DMS 273 (cell line): ENCODE data around the gene CSPG4.

Source experiments
- DNase-seq: peaks from one replicate; lab custom pipeline; 2025; ENCODE audit not compliant: unreplicated experiment; lab: John Stamatoyannopoulos, UW

Gene CSPG4

GRCh38 chr15:75671730-75672602, 40.7 kb downstream of the CSPG4 start:
- DNase-seq, result peak; percentile 18

DNA sequence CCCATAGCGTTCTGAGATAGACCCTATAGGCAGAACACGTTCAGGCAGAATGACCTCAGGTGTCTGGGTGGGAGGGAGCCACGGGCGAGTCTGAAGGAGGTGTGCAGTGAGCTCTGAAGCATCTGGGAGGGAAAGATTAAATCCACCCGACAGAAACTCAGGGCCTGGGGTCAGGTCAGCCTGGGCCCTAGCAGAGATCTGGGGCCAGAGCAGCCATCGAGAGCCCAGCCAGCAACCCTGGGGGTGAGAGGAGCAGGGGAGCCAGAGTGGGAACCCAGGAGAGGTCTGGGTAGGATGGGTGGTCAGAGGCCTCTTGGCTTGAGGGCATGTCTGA, 42.8 kb downstream of the CSPG4 start:
- no peak for DNase-seq

DNA sequence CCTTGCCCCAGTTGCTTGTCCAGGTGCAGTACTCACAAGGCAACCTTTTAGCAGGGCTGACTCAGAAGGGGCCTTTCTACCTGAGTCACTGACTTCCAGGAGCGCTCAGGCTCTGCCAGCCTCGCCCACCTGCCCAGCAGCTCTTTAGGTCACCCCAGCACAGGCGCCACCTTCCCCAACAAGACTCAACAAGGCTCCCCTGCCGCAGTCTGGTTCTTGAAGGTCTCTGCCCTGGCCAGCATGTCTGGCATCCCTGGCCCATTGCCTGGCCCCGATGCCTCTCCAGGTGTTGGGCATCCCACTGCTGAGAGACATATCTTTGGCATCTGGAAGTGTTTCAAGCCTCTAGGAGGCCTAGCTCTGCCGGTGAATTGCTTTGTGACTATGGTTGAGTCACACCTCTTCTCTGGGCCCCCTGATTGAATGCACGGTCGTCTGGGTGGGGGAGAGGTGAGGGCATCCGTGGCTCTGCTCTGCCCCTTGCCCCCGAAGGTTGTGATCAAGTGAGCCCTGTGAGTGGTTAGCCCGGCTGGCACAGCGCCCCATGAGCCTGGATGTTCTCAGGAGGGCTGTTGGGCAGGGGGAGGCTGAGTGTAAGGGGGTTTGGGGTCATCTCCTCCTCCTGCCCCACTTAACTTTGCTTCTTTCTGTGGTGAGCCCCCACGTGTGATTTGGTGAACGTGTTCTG, 43.3 kb downstream of the CSPG4 start:
- DNase-seq, result no peak

- DNase-seq, result peak; percentile 40
Observed at GRCh38 chr15:75666823-75667501, 45.7 kb downstream of the CSPG4 start.

DNA sequence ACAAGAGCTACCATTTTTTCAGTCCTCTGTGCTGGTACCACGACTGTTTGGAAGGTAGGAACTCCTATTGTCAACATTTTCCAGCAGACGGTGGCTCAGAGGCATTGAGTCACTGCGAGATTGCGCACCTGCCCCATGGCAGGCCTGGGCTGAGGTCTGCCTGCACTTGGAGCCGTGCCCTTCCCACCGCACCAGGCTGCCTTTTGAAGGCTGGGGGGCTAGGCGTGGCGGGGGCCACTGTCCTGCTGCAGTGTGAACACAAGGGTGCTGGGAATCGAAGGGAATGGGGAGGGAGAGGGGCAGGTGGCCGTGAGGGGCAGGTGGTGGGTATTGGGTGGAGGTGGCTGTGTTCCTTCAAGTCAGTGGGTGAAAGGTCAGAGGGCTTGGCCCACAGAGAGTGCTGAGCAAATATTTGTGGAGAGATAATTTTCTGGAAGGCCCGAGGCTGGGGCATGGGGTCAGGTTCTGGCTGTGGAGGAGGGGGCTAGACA, 48.7 kb downstream of the CSPG4 start:
- no peak for DNase-seq

- DNase-seq, result peak; percentile 58
Observed at GRCh38 chr15:75662823-75663519, 49.7 kb downstream of the CSPG4 start.

DNA sequence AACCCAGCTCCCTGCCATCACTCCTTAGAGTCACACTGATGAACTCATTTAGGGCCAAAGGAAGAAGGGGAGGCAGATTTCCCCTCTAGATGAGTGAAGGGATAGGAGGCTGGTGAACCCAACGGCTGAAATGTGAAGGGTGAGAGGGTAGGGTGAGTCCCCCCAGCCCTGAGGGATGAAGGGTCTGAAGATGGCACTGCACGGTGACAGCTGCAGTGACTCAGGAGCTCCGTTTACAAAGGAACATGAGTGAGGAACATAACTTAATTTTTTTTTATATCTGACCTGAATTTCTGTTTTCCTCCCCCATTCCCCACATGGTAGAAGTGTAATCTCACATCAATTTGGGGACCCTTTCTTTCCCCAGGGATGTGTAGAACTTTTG, 50.9 kb downstream of the CSPG4 start:
- no peak for DNase-seq

GRCh38 chr15:75661100-75661755, 51.4 kb downstream of the CSPG4 start:
- peak; percentile 48 for DNase-seq

- DNase-seq, result peak; percentile 87
Observed at GRCh38 chr15:75659928-75660645, 52.6 kb downstream of the CSPG4 start.

- DNase-seq, result no peak
Observed at GRCh38 chr15:75659141-75659771, 53.4 kb downstream of the CSPG4 start.

- no peak for DNase-seq
Observed at GRCh38 chr15:75656813-75657212, 55.8 kb downstream of the CSPG4 start.

GRCh38 chr15:75656331-75656730, 56.3 kb downstream of the CSPG4 start:
- no peak for DNase-seq

GRCh38 chr15:75655931-75656330, 56.7 kb downstream of the CSPG4 start:
- peak; percentile 49 for DNase-seq

GRCh38 chr15:75654201-75654907, 58.3 kb downstream of the CSPG4 start:
- DNase-seq, result no peak

DNA sequence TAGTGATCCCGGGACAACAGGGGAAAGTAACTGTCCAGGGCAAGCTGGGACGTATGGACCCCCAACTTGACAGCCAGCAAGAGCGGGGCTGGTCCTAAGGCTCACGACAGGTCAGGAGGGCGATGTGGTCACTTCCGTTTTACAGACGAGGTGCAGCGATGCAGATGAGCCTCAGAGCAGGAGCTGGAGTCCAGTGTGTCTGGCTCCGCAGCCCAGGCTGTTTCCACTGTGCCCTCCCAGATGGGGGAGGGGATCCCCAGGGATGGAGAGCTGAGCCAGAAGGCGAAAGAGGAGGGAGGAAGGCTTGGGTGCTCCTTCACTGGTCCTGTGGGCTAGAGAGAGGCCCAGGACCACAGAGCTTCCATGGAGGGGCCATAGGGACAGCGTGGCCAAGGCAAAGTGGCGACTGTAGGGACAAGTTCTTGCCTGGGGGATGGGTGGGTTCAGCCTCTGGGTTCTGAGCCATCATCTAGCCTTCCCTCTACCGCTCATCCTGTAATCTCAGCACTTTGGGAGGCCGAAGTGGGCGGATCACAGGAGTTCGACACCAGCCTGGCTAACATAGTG, 59.2 kb downstream of the CSPG4 start:
- no peak for DNase-seq

DNA sequence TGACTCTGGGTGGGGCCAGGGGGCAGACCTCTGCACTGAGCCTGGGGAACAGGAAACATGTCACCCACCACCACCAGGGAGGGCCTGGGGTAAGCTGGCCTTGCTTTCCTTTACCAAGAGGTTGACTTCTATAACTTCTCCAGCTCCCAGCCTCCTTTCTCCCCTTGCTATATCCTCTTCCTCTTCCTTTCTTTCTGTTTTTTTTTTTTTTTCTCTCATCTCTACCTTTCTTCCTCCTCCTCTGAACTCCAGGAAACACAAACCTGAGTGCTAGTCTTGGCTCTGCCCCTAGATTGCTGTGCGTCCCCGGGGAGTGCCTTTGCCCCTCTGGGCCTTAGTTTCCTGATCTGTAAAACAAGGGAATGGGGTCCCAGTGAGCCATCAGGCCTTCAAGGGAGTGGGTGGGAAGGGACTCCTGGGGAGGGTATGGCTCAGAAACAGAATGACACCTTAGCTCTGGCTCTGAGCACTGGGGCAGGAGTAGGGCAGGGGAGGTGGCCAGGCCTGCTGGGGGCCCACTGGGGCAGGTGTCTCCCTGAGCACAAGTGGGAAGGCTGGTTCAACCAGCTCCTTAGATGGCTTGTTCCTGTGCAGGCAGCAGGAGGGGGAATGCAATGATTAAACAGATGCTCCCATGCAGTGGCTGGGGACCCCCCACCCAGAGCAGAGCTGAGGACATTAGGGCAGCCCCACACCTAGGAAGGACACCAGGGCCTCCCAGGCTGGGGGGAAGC, 60.7 kb downstream of the CSPG4 start:
- no peak for DNase-seq

DNA sequence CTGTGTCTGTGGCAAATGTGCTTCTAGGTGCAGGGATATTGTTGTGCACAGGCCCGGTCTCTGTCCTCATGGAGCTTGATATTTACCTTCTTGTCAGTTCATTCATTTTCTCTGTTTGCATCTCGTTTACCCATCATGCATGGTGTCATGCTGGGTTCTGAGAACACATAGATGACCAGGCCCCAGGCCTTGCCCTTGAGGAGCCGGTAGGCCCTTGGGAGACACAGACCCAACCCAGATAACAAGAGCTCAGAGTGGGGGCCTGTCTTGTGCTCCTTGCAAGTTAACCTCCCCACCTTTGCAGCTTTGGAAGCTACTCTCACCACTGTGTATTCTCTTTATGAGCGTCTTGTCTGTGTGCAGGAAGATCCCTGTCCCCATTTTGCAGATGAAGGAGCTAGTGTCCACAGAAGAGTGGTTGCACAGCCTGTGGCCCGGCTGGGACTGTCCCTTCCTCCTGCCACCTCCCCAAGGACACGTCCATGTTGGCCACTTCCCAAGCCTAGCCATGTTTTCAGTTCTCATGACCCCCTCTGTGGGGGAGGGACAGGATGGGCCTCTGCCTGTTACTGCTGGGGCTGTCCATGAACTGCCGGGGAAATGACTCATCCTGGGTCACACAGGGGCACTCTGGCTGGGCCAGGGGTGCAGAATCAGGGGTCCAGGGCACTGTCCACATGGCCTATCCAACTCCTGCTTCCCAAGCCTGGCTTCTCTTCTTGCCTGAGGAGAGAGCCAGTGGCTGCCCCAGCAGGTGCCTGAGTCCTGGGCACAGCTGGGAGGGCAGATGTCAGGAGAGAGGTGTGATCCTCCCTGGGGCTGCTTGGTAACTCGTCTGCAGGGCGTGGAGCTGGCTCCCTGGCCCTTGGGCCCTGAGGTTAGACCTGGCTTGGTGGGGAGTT, 61.5 kb downstream of the CSPG4 start:
- DNase-seq, result peak; percentile 41
